CD4-positive, alpha-beta memory T cell (primary cell): ENCODE data around the gene UBR1. TPM values are rescaled to one million over a fixed set of nuclear protein-coding genes. Genes with fewer than 3 reads are reported as not detected.

ENCODE experiments used
- CTCF ChIA-PET: fragments of 350-600 bp; sonication (Branson Sonifier 250); formaldehyde crosslinking; loops from one replicate; lab custom pipeline; 2021; ENCODE audit warnings: inconsistent platforms; ENCODE audit not compliant: partially characterized antibody; lab: Charles Lee
- POLR2A ChIA-PET: fragments of 350-600 bp; sonication (Branson Sonifier 250); formaldehyde crosslinking; loops from one replicate; lab custom pipeline; 2021; ENCODE audit not compliant: partially characterized antibody; lab: Charles Lee
- DNase-seq, 5 donors: peaks; one replicate each; pipeline versions ENCODE4 v3.0.0 to v3.0.0-alpha.2; 2020 to 2022; ENCODE audit warnings: mixed read lengths in 1 of 5
- H3K27ac ChIP-seq: one replicate; pipeline ENCODE4 v1.7.0; 2013; ENCODE audit warnings: low read depth, low read length
- H3K27me3 ChIP-seq: 2 replicates; pipeline ENCODE4 v1.7.0; 2013; ENCODE audit warnings: mild to moderate bottlenecking, low read length, moderate library complexity; ENCODE audit not compliant: insufficient read depth
- H3K36me3 ChIP-seq: 2 replicates; pipeline ENCODE4 v1.7.0; 2013; ENCODE audit warnings: mild to moderate bottlenecking, low read length, moderate library complexity; ENCODE audit not compliant: insufficient read depth
- H3K4me1 ChIP-seq: 2 replicates; pipeline ENCODE4 v1.7.0; 2013; ENCODE audit warnings: mild to moderate bottlenecking, low read length, moderate library complexity; ENCODE audit not compliant: insufficient read depth
- H3K4me3 ChIP-seq, 2 donors: one replicate each; pipeline ENCODE4 v1.7.0; 2013; ENCODE audit warnings: low read length in 2 of 2, mild to moderate bottlenecking in 1 of 2
- H3K9me3 ChIP-seq, 2 donors: one replicate each; pipeline ENCODE4 v1.7.0; 2013; ENCODE audit warnings: low read length in 2 of 2, control low read depth in 1 of 2; ENCODE audit not compliant: control insufficient read depth in 1 of 2
- H3K27ac Mint-ChIP-seq, 7 donors: one replicate each; pipeline ENCODE4 v1.8.0; 2020 to 2021; ENCODE audit warnings: mixed read lengths in 7 of 7, mild to moderate bottlenecking in 6 of 7, inconsistent platforms in 3 of 7, moderate library complexity in 3 of 7
- H3K27me3 Mint-ChIP-seq, 2 donors: one replicate each; pipeline ENCODE4 v1.8.0; 2020 to 2021; ENCODE audit warnings: mixed read lengths in 2 of 2
- H3K36me3 Mint-ChIP-seq, 2 donors: one replicate each; pipeline ENCODE4 v1.8.0; 2020 to 2021; ENCODE audit warnings: mixed read lengths in 2 of 2, inconsistent platforms in 1 of 2, mild to moderate bottlenecking in 1 of 2
- H3K4me1 Mint-ChIP-seq, 4 donors: one replicate each; pipeline ENCODE4 v1.8.0; 2020 to 2021; ENCODE audit warnings: mixed read lengths in 4 of 4, mild to moderate bottlenecking in 1 of 4
- H3K4me3 Mint-ChIP-seq, 8 donors: one replicate each; pipeline ENCODE4 v1.8.0; 2020 to 2021; ENCODE audit warnings: mixed read lengths in 8 of 8, mild to moderate bottlenecking in 7 of 8, moderate library complexity in 6 of 8, inconsistent platforms in 3 of 8
- H3K9me3 Mint-ChIP-seq, 8 donors: one replicate each; pipeline ENCODE4 v1.8.0; 2020 to 2021; ENCODE audit warnings: mixed read lengths in 8 of 8, mild to moderate bottlenecking in 5 of 8, inconsistent platforms in 3 of 8, moderate library complexity in 1 of 8
- intact Hi-C: fragments of 100-400 bp; cut with micrococcal nuclease; formaldehyde crosslinking; loops from one replicate; pipeline ENCODE4 v1.15.1; 2023
- polyA plus RNA-seq, 2 donors: library from polyadenylated mRNA; unstranded; fragments of 300-500 nt; fragmentation: Illumina TruSeq; gene quantifications; one replicate each; pipeline ENCODE4 v1.2.3, GENCODE V29; 2021
- total RNA-seq, 2 experiments: library from RNA; stranded (reverse); gene quantifications; one replicate each; pipeline ENCODE4 v1.2.3, GENCODE V29; 2021

UBR1 gene
- total and polyA plus RNA-seq, 4 experiments from 2014 or later: 12.9 to 50.6 (median 33.8) TPM

GRCh38 chr15:42918047-42918446 lies 187.8 kb downstream of the UBR1 start:
- Mint-ChIP-seq H3K4me3 (no peak overlapping the region), H3K36me3 (peaks cover 0 to 10% of the 10 kb centered on the region in 2 donors), H3K4me1 (peaks cover 24 to 53% (median 36%) of the 10 kb centered on the region in 4 donors), H3K27ac (no peak overlapping the region), H3K27me3 (no peaks in the 10 kb centered on the region), H3K9me3 (no peaks in the 10 kb centered on the region)
- no peak overlapping the region for H3K4me3 ChIP-seq
- POLR2A ChIA-PET: no interaction called here
- DNase-seq: no peak
- no peaks in the 10 kb centered on the region for H3K9me3 ChIP-seq
- peaks cover 32% of the 10 kb centered on the region for H3K4me1 ChIP-seq
- intact Hi-C loops: no loop called here
- no peaks in the 10 kb centered on the region for H3K36me3 ChIP-seq
- no peak overlapping the region for H3K27ac ChIP-seq
- no peaks in the 10 kb centered on the region for H3K27me3 ChIP-seq
- CTCF ChIA-PET: interaction anchor here (1.1 to 3.0 kb wide), 2 partner anchors 9 to 286 kb away, joined by 3 to 15 read pairs; no protein-coding TSS in a partner anchor

DNA sequence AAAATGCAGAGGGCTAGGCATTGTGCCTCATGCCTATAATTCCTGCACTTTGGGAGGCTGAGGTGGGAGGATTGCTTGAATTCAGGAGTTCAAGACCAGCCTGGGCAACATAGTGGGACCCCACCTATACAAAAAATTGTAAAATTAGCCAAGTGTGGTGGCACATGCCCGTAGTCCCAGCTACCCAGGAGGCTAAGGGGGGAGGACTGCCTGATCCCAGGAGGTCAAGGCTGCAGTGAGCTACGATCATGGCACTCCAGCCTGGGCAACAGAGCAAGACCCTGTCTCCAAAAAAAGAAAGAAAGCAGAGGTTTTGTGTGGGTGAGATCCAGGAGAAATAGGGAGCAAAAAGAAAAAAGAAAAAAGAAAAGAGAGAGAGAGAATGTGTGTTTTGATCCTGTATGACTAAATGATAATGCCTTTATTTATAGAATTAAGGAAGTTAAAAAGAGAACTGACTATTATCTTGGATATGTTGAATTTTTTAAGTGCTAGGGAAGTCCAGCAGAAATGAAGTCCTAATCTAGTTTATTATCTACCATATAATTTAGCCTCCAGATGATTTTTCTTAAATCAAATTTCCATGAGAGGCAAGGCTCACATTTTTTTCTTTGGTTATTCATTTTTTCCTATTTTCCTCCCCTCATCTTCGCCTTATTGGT lies 190.1 kb downstream of the UBR1 start:
- CTCF ChIA-PET: interaction anchor here (2.5 kb wide), 1 partner anchor 11 kb away, joined by 8 read pairs; no protein-coding TSS in a partner anchor
- Mint-ChIP-seq H3K36me3 (peaks cover 0 to 7% of the 10 kb centered on the region in 2 donors), H3K9me3 (no peaks in the 10 kb centered on the region), H3K27me3 (no peaks in the 10 kb centered on the region), H3K4me3 (no peak overlapping the region), H3K27ac (no peak overlapping the region), H3K4me1 (peaks cover 21 to 51% (median 35%) of the 10 kb centered on the region in 4 donors)
- H3K9me3 ChIP-seq: no peaks in the 10 kb centered on the region
- no peak for DNase-seq
- POLR2A ChIA-PET: no interaction called here
- H3K4me1 ChIP-seq: peaks cover 30% of the 10 kb centered on the region
- no peak overlapping the region for H3K4me3 ChIP-seq
- H3K27ac ChIP-seq: no peak overlapping the region
- intact Hi-C loops: no loop called here
- no peaks in the 10 kb centered on the region for H3K36me3 ChIP-seq
- no peaks in the 10 kb centered on the region for H3K27me3 ChIP-seq

DNA sequence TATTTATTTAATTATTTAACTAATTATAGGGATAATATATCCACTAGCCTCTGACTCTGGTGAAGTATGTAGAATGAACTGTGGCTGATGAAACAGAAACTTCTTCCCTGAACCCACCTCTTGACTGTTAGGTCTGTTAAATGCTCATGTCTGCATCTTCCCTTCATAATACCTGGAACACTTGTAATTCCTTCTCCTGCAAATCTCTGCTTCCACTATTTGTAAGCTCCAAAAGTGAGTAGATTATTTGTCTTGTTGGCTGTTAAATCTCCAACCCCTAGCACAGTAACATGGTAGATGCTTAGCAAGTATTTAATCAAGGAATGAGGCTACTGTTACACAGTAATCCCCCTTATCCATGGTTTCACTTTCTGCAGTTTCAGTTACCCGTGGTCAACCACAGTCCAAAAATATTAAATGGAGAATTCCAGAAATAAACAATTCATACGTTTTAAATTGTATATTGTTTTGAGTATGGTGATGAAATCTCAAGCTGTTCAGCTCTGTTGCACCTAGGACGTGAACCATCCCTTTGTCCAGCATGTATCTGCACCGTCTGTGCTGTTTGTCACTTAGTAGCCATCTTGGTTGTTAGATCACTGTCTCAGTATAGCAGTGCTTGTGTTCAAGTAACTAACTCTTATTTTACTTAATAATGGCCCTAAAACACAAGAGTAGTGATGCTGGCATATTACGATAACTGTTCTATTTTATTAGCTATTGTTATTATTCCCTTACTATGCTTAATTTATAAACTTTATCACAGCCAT lies 190.9 kb downstream of the UBR1 start:
- Histone ChIP-seq H3K4me3 (no peak overlapping the region), H3K27ac (no peak overlapping the region), H3K9me3 (no peaks in the 10 kb centered on the region), H3K27me3 (no peaks in the 10 kb centered on the region), H3K36me3 (no peaks in the 10 kb centered on the region), H3K4me1 (peaks cover 30% of the 10 kb centered on the region)
- peaks cover 0 to 3% of the 10 kb centered on the region in 2 donors for H3K36me3 Mint-ChIP-seq
- H3K4me1 Mint-ChIP-seq: peaks cover 23 to 48% (median 33%) of the 10 kb centered on the region in 4 donors
- POLR2A ChIA-PET: no interaction called here
- CTCF ChIA-PET: interaction anchor here (2.5 kb wide), 1 partner anchor 12 kb away, joined by 8 read pairs; no protein-coding TSS in a partner anchor
- intact Hi-C loops: no loop called here
- peak overlapping the region in 3 of 8 donors; percentile 14 to 58 (median 32) for H3K4me3 Mint-ChIP-seq
- H3K27ac Mint-ChIP-seq: no peak overlapping the region
- no peaks in the 10 kb centered on the region for H3K27me3 Mint-ChIP-seq
- no peaks in the 10 kb centered on the region for H3K9me3 Mint-ChIP-seq
- DNase-seq: no peak

GRCh38 chr15:42911058-42911592 lies 194.7 kb downstream of the UBR1 start:
- Histone ChIP-seq H3K27ac (no peak overlapping the region), H3K4me1 (peaks cover 12% of the 10 kb centered on the region), H3K4me3 (no peak overlapping the region), H3K9me3 (no peaks in the 10 kb centered on the region), H3K27me3 (no peaks in the 10 kb centered on the region), H3K36me3 (no peaks in the 10 kb centered on the region)
- Mint-ChIP-seq H3K4me3 (no peak overlapping the region), H3K4me1 (peaks cover 18 to 39% (median 25%) of the 10 kb centered on the region in 4 donors), H3K36me3 (peaks cover 4 to 6% of the 10 kb centered on the region in 2 donors), H3K27me3 (no peaks in the 10 kb centered on the region), H3K9me3 (no peaks in the 10 kb centered on the region), H3K27ac (no peak overlapping the region)
- POLR2A ChIA-PET: no interaction called here
- intact Hi-C loops: no loop called here
- CTCF ChIA-PET: interaction anchor here (0.6 kb wide), 1 partner anchor 14 kb away, joined by 3 read pairs; no protein-coding TSS in a partner anchor
- no peak for DNase-seq

DNA sequence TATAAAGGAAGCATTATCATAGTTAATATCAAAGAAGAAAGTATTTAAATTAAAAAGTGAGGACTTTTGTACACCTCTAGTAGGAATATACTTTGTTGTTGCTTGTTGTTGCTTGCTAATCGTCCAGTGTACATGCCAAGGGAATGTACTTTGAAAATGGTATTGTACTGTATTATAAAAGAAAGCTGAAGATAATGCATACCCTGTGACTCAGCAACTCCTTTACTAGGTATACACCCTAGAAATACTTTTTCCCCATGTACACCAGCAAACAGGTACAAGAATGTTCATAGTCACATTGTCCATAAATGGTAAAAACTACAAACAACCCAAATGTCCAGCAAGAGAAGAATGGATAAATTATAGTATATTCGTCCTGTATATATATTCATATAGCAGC lies 197.3 kb downstream of the UBR1 start:
- Mint-ChIP-seq H3K9me3 (no peaks in the 10 kb centered on the region), H3K4me3 (no peak overlapping the region), H3K27ac (no peak overlapping the region), H3K36me3 (peaks cover 4 to 6% of the 10 kb centered on the region in 2 donors), H3K27me3 (no peaks in the 10 kb centered on the region), H3K4me1 (peaks cover 13 to 27% (median 19%) of the 10 kb centered on the region in 4 donors)
- Histone ChIP-seq H3K4me3 (no peak overlapping the region), H3K27me3 (no peaks in the 10 kb centered on the region), H3K36me3 (no peaks in the 10 kb centered on the region), H3K4me1 (peaks cover 4% of the 10 kb centered on the region), H3K9me3 (no peaks in the 10 kb centered on the region), H3K27ac (no peak overlapping the region)
- no peak for DNase-seq
- CTCF ChIA-PET: interaction anchor here (1.2 to 1.3 kb wide), 2 partner anchors 18 to 203 kb away, joined by 3 read pairs; no protein-coding TSS in a partner anchor
- intact Hi-C loops: no loop called here
- POLR2A ChIA-PET: no interaction called here

GRCh38 chr15:42903388-42904324 lies 202.2 kb downstream of the UBR1 start:
- Mint-ChIP-seq H3K27me3 (no peaks in the 10 kb centered on the region), H3K36me3 (peaks cover 4 to 6% of the 10 kb centered on the region in 2 donors), H3K27ac (peak overlapping the region in 2 of 7 donors; percentile 3 to 63), H3K9me3 (no peaks in the 10 kb centered on the region), H3K4me3 (no peak overlapping the region), H3K4me1 (peaks cover 3 to 13% (median 9%) of the 10 kb centered on the region in 4 donors)
- no peak overlapping the region for H3K4me3 ChIP-seq
- no peaks in the 10 kb centered on the region for H3K27me3 ChIP-seq
- CTCF ChIA-PET: interaction anchor here (1.4 kb wide), 1 partner anchor 23 kb away, joined by 6 read pairs; no protein-coding TSS in a partner anchor
- no peaks in the 10 kb centered on the region for H3K4me1 ChIP-seq
- H3K9me3 ChIP-seq: no peaks in the 10 kb centered on the region
- no peak for DNase-seq
- intact Hi-C loops: no loop called here
- POLR2A ChIA-PET: no interaction called here
- no peaks in the 10 kb centered on the region for H3K36me3 ChIP-seq
- H3K27ac ChIP-seq: no peak overlapping the region
